Esophagus muscularis mucosa (tissue), 4 donors: Measurements from ENCODE around the gene PRDM16.

ENCODE experiments used
- EP300 ChIP-seq: sonication (generic); formaldehyde crosslinking; IDR thresholded peaks from one replicate; pipeline ENCODE4 v1.6.1; 2017; ENCODE audit warnings: antibody characterized with exemption
- POLR2AphosphoS5 ChIP-seq, 2 donors: sonication (generic); formaldehyde crosslinking; IDR thresholded peaks; one replicate each; pipeline ENCODE4 v1.6.1; 2017; ENCODE audit warnings: antibody characterized with exemption in 2 of 2
- TF ChIP-seq, protein P1 (sequence below), 3 experiments: fragments of 200-600 bp in 2 of 3; fragments of 450-650 bp in 1 of 3; sonication (generic) in 2 of 3; IDR thresholded peaks; one replicate each; pipeline ENCODE4 v1.5.1; 2017 to 2019; ENCODE audit warnings: antibody characterized with exemption in 3 of 3, mild to moderate bottlenecking in 2 of 3, moderate library complexity in 1 of 3

- TF ChIP-seq, protein P1, sequence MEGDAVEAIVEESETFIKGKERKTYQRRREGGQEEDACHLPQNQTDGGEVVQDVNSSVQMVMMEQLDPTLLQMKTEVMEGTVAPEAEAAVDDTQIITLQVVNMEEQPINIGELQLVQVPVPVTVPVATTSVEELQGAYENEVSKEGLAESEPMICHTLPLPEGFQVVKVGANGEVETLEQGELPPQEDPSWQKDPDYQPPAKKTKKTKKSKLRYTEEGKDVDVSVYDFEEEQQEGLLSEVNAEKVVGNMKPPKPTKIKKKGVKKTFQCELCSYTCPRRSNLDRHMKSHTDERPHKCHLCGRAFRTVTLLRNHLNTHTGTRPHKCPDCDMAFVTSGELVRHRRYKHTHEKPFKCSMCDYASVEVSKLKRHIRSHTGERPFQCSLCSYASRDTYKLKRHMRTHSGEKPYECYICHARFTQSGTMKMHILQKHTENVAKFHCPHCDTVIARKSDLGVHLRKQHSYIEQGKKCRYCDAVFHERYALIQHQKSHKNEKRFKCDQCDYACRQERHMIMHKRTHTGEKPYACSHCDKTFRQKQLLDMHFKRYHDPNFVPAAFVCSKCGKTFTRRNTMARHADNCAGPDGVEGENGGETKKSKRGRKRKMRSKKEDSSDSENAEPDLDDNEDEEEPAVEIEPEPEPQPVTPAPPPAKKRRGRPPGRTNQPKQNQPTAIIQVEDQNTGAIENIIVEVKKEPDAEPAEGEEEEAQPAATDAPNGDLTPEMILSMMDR (IDR thresholded peaks at IDR 0.05): no peak
- TF ChIP-seq EP300 (no peak), POLR2AphosphoS5 (IDR thresholded peaks at IDR 0.05) (no peak)
These were observed 351.4 kb downstream of the PRDM16 start for GRCh38 chr1:3420218-3420951.
